ENCODE results near the gene ARFGAP2.

GRCh38 chr11:47121731-47122130 lies 54.9 kb downstream of the ARFGAP2 start:
- no peak for TF ChIP-seq CTCF (IDR thresholded peaks at IDR 0.05)
- no peak for TF ChIP-seq POLR2A (IDR thresholded peaks at IDR 0.05)

Measured in breast epithelium (tissue), 3 donors.